ENCODE measurements around the gene TRPV4. TPM values are rescaled to one million over a fixed set of nuclear protein-coding genes. Genes with fewer than 3 reads are reported as not detected.

Gene TRPV4
- total RNA-seq, 1 experiment from 2014 or later, result 2.4 TPM

- Histone ChIP-seq H3F3A (ENCODE audit: low read length, unreplicated experiment) (no peaks in the 10 kb centered on the region), H3K27ac (ENCODE audit: low read length) (no peak overlapping the region), H4K20me1 (ENCODE audit: low read length) (no peaks in the 10 kb centered on the region), H3K4me3 (ENCODE audit: low read length) (no peak overlapping the region), H2AFZ (ENCODE audit: low read length) (no peak overlapping the region), H3K9ac (ENCODE audit: low read length) (no peak overlapping the region), H3K36me3 (ENCODE audit: low read depth, low read length) (no peaks in the 10 kb centered on the region), H3K9me2 (replicated peaks; ENCODE audit: low read length) (no peaks in the 10 kb centered on the region), H3K79me2 (ENCODE audit: low read length) (no peaks in the 10 kb centered on the region), H3K4me1 (ENCODE audit: insufficient read depth, low read length) (peaks cover 34% of the 10 kb centered on the region), H3K27me3 (ENCODE audit: low read length) (no peaks in the 10 kb centered on the region), H3K4me2 (ENCODE audit: low read length) (no peak overlapping the region), H3K9me3 (ENCODE audit: low read length) (no peaks in the 10 kb centered on the region)
- no peak for DNase-seq
- BruUV-seq (replicated peaks), result no TSS peak
- TF ChIP-seq EZH2phosphoT487 (IDR thresholded peaks at IDR 0.05; ENCODE audit: borderline replicate concordance, low read length), result no peak
- no peak for TF ChIP-seq CTCF (conservative IDR thresholded peaks at IDR 0.05; ENCODE audit: low read depth, low read length)
- TF ChIP-seq EZH2 (IDR thresholded peaks at IDR 0.05; ENCODE audit: low read length, unreplicated experiment), result no peak
- POLR2A ChIA-PET (ENCODE audit: unreplicated experiment), result no interaction called here
- CTCF ChIA-PET, result interaction anchor here (1.2 kb wide), 1 partner anchor 10 kb away, joined by 10 read pairs; no protein-coding TSS in a partner anchor
- no peak for ATAC-seq
- intact Hi-C loops (cut with micrococcal nuclease), result no loop called here
Observed at GRCh38 chr12:109835827-109836226, 2.6 kb upstream of the TRPV4 start.

- no peaks in the 10 kb centered on the region for H4K20me1 ChIP-seq (ENCODE audit: low read length)
- H3K4me2 ChIP-seq (ENCODE audit: low read length), result peak overlapping the region; percentile 79
- H3K27ac ChIP-seq (ENCODE audit: low read length), result no peak overlapping the region
- no peaks in the 10 kb centered on the region for H3K27me3 ChIP-seq (ENCODE audit: low read length)
- H3K4me3 ChIP-seq (ENCODE audit: low read length), result peak overlapping the region; percentile 67
- DNase-seq (no peak), ATAC-seq (no peak)
- TF ChIP-seq EZH2phosphoT487 (IDR thresholded peaks at IDR 0.05; ENCODE audit: borderline replicate concordance, low read length) (no peak), CTCF (conservative IDR thresholded peaks at IDR 0.05; ENCODE audit: low read depth, low read length) (no peak), EZH2 (IDR thresholded peaks at IDR 0.05; ENCODE audit: low read length, unreplicated experiment) (no peak)
- intact Hi-C loops (cut with micrococcal nuclease), result no loop called here
- no peaks in the 10 kb centered on the region for H3F3A ChIP-seq (ENCODE audit: low read length, unreplicated experiment)
- no TSS peak for BruUV-seq (replicated peaks)
- no peaks in the 10 kb centered on the region for H3K9me2 ChIP-seq (replicated peaks; ENCODE audit: low read length)
- peak overlapping the region; percentile 45 for H3K9ac ChIP-seq (ENCODE audit: low read length)
- no peaks in the 10 kb centered on the region for H3K79me2 ChIP-seq (ENCODE audit: low read length)
- CTCF ChIA-PET, result interaction anchor here (1.4 kb wide), 1 partner anchor 12 kb away, joined by 3 read pairs; no protein-coding TSS in a partner anchor
- POLR2A ChIA-PET (ENCODE audit: unreplicated experiment), result no interaction called here
- no peaks in the 10 kb centered on the region for H3K9me3 ChIP-seq (ENCODE audit: low read length)
- H2AFZ ChIP-seq (ENCODE audit: low read length), result peak overlapping the region; percentile 79
- H3K4me1 ChIP-seq (ENCODE audit: insufficient read depth, low read length), result peaks cover 11% of the 10 kb centered on the region
- H3K36me3 ChIP-seq (ENCODE audit: low read depth, low read length), result no peaks in the 10 kb centered on the region
Observed at GRCh38 chr12:109832541-109833306, 474 bp downstream of the TRPV4 start.

GRCh38 chr12:109831929-109832328 lies 1.3 kb downstream of the TRPV4 start:
- no peaks in the 10 kb centered on the region for H3K36me3 ChIP-seq (ENCODE audit: low read depth, low read length)
- H2AFZ ChIP-seq (ENCODE audit: low read length), result no peak overlapping the region
- H3K9ac ChIP-seq (ENCODE audit: low read length), result no peak overlapping the region
- H3K9me3 ChIP-seq (ENCODE audit: low read length), result no peaks in the 10 kb centered on the region
- no peak overlapping the region for H3K4me3 ChIP-seq (ENCODE audit: low read length)
- no peaks in the 10 kb centered on the region for H4K20me1 ChIP-seq (ENCODE audit: low read length)
- POLR2A ChIA-PET (ENCODE audit: unreplicated experiment), result no interaction called here
- H3K27ac ChIP-seq (ENCODE audit: low read length), result no peak overlapping the region
- TF ChIP-seq CTCF (conservative IDR thresholded peaks at IDR 0.05; ENCODE audit: low read depth, low read length), result no peak
- no peak for TF ChIP-seq EZH2 (IDR thresholded peaks at IDR 0.05; ENCODE audit: low read length, unreplicated experiment)
- no peak for TF ChIP-seq EZH2phosphoT487 (IDR thresholded peaks at IDR 0.05; ENCODE audit: borderline replicate concordance, low read length)
- H3K4me2 ChIP-seq (ENCODE audit: low read length), result no peak overlapping the region
- BruUV-seq (replicated peaks), result no TSS peak
- H3K79me2 ChIP-seq (ENCODE audit: low read length), result no peaks in the 10 kb centered on the region
- DNase-seq (no peak), ATAC-seq (no peak)
- CTCF ChIA-PET, result interaction anchor here (1.4 kb wide), 1 partner anchor 13 kb away, joined by 3 read pairs; no protein-coding TSS in a partner anchor
- no peaks in the 10 kb centered on the region for H3F3A ChIP-seq (ENCODE audit: low read length, unreplicated experiment)
- H3K4me1 ChIP-seq (ENCODE audit: insufficient read depth, low read length), result peaks cover 3% of the 10 kb centered on the region
- H3K27me3 ChIP-seq (ENCODE audit: low read length), result no peaks in the 10 kb centered on the region
- intact Hi-C loops (cut with micrococcal nuclease), result no loop called here
- no peaks in the 10 kb centered on the region for H3K9me2 ChIP-seq (replicated peaks; ENCODE audit: low read length)

Measured in PC-3 (cell line).